ENCODE data around the gene CASKIN1.

The CASKIN1 gene

DNA sequence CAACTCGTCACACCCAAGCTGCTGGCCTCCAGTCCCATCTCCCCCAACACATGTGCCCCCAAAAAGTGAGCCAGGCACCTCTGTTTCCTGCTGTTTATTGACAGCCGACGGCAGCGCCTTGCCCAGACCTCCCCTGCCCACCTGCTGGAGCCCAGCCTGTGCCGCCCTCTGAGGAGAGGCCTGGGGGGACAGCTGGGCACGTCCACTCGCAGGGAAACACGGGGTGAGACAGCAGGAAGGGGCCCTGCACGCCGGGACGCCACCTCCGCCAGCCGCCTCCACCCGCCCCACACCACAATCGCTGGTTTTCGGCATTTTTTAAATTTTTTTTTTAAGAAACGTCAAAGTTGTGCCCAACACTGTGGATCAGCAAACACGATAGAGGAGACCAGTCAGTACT, 19.3 kb downstream of the CASKIN1 start:
- no peak overlapping the region for H2AK5ac ChIP-seq (ENCODE audit: low read depth, low read length)
- H3K23ac ChIP-seq (ENCODE audit: low read depth, low read length, poor library complexity): peak overlapping the region; percentile 20
- no peak overlapping the region for H3K9ac ChIP-seq (ENCODE audit: low read depth, low read length, poor library complexity)
- peaks cover 2% of the 10 kb centered on the region for H3K79me1 ChIP-seq (ENCODE audit: low read depth, low read length)
- no peak for DNase-seq (ENCODE audit: low spot score)
- H3K4ac ChIP-seq (ENCODE audit: low read length): no peak overlapping the region
- no peak overlapping the region for H3K4me2 ChIP-seq (ENCODE audit: insufficient read depth, low read length, poor library complexity, severe bottlenecking)
- no peak overlapping the region for H2BK15ac ChIP-seq (ENCODE audit: low read length)
- no peak overlapping the region for H3K27ac ChIP-seq (replicated peaks; ENCODE audit: low read length)
- peak overlapping the region; percentile 5 for H2BK5ac ChIP-seq (ENCODE audit: low read length)
- no peak overlapping the region for H4K91ac ChIP-seq (ENCODE audit: low read depth, low read length, poor library complexity)
- no CpG with 5 or more reads among the region's 18 CpGs for WGBS, 2 donors (ENCODE audit: extremely low coverage in 2 of 2, insufficient read length in 2 of 2, insufficient replicate concordance in 1 of 2)
- no peaks in the 10 kb centered on the region for H3K9me3 ChIP-seq (replicated peaks in 1 of 2; ENCODE audit: control insufficient read depth in 2 of 2, insufficient read depth in 1 of 2, low read depth in 1 of 2, low read length in 2 of 2)
- H2BK120ac ChIP-seq (ENCODE audit: low read depth, low read length): no peak overlapping the region
- H2BK12ac ChIP-seq (ENCODE audit: low read length): no peak overlapping the region
- no peak overlapping the region for H3K4me3 ChIP-seq (ENCODE audit: low read length in 2 of 2)
- H3K27me3 ChIP-seq (ENCODE audit: control insufficient read depth in 3 of 3, insufficient read depth in 3 of 3, low read depth in 1 of 3, low read length in 3 of 3): no peaks in the 10 kb centered on the region
- H3K18ac ChIP-seq (ENCODE audit: low read length): no peak overlapping the region
- H3K36me3 ChIP-seq (replicated peaks in 1 of 2; ENCODE audit: control insufficient read depth in 2 of 2, insufficient read depth in 2 of 2, low read length in 2 of 2): peaks cover 25 to 61% of the 10 kb centered on the region in 2 donors
- no peak overlapping the region for H2AFZ ChIP-seq (ENCODE audit: low read length)
- peaks cover 0 to 3% of the 10 kb centered on the region in 2 donors for H3K4me1 ChIP-seq (ENCODE audit: control insufficient read depth in 2 of 2, insufficient read depth in 1 of 2, low read depth in 1 of 2, low read length in 2 of 2)
- no peak overlapping the region for H4K8ac ChIP-seq (ENCODE audit: low read depth, low read length)
- H3K14ac ChIP-seq (ENCODE audit: low read length): peak overlapping the region; percentile 21

DNA sequence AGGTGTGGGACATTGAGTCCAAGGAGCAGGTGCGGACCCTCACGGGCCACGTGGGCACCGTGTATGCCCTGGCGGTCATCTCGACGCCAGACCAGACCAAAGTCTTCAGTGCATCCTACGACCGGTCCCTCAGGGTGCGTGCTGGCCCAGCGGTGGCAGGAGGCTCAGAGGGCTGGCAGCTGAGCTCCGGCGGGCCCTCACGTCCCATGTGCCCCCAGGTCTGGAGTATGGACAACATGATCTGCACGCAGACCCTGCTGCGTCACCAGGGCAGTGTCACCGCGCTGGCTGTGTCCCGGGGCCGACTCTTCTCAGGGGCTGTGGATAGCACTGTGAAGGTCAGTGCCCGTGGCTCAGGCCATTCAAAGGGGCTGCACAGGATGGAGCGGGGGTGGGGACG, 20.4 kb downstream of the CASKIN1 start:
- no peak overlapping the region for H3K4me2 ChIP-seq (ENCODE audit: insufficient read depth, low read length, poor library complexity, severe bottlenecking)
- peaks cover 7% of the 10 kb centered on the region for H3K79me1 ChIP-seq (ENCODE audit: low read depth, low read length)
- H3K27me3 ChIP-seq (ENCODE audit: control insufficient read depth in 3 of 3, insufficient read depth in 3 of 3, low read depth in 1 of 3, low read length in 3 of 3): no peaks in the 10 kb centered on the region
- WGBS, 2 donors (ENCODE audit: extremely low coverage in 2 of 2, insufficient read length in 2 of 2, insufficient replicate concordance in 1 of 2): no CpG with 5 or more reads among the region's 23 CpGs
- H3K27ac ChIP-seq (replicated peaks; ENCODE audit: low read length): no peak overlapping the region
- H3K4me3 ChIP-seq (ENCODE audit: low read length in 2 of 2): no peak overlapping the region
- H2AK5ac ChIP-seq (ENCODE audit: low read depth, low read length): no peak overlapping the region
- H3K23ac ChIP-seq (ENCODE audit: low read depth, low read length, poor library complexity): peak overlapping the region; percentile 65
- no peaks in the 10 kb centered on the region for H3K4me1 ChIP-seq (ENCODE audit: control insufficient read depth in 2 of 2, insufficient read depth in 1 of 2, low read depth in 1 of 2, low read length in 2 of 2)
- H2AFZ ChIP-seq (ENCODE audit: low read length): no peak overlapping the region
- peak overlapping the region; percentile 71 for H2BK5ac ChIP-seq (ENCODE audit: low read length)
- no peak overlapping the region for H3K18ac ChIP-seq (ENCODE audit: low read length)
- H3K14ac ChIP-seq (ENCODE audit: low read length): peak overlapping the region; percentile 38
- no peak overlapping the region for H2BK15ac ChIP-seq (ENCODE audit: low read length)
- peaks cover 28 to 65% of the 10 kb centered on the region in 2 donors for H3K36me3 ChIP-seq (replicated peaks in 1 of 2; ENCODE audit: control insufficient read depth in 2 of 2, insufficient read depth in 2 of 2, low read length in 2 of 2)
- H3K9ac ChIP-seq (ENCODE audit: low read depth, low read length, poor library complexity): no peak overlapping the region
- H4K8ac ChIP-seq (ENCODE audit: low read depth, low read length): no peak overlapping the region
- no peak overlapping the region for H3K4ac ChIP-seq (ENCODE audit: low read length)
- H2BK12ac ChIP-seq (ENCODE audit: low read length): no peak overlapping the region
- DNase-seq (ENCODE audit: low spot score): no peak
- no peak overlapping the region for H4K91ac ChIP-seq (ENCODE audit: low read depth, low read length, poor library complexity)
- H2BK120ac ChIP-seq (ENCODE audit: low read depth, low read length): no peak overlapping the region
- H3K9me3 ChIP-seq (replicated peaks in 1 of 2; ENCODE audit: control insufficient read depth in 2 of 2, insufficient read depth in 1 of 2, low read depth in 1 of 2, low read length in 2 of 2): no peaks in the 10 kb centered on the region

DNA sequence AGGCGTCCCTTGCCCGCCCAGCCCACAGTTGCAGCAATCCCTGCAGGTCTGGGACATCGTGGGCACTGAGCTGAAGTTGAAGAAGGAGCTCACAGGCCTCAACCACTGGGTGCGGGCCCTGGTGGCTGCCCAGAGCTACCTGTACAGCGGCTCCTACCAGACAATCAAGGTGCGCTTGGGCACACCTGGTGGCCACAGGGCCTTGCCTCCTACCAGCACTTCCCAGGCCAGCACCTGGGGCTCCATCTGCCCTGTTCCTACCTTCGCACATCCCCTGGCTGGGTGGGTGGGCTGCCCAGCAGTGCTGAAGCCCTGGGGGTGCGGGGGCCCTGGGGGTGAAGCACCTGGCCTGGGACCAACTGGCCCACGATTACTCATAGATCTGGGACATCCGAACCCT, 21.0 kb downstream of the CASKIN1 start:
- Histone ChIP-seq H3K14ac (ENCODE audit: low read length) (no peak overlapping the region), H2BK12ac (ENCODE audit: low read length) (no peak overlapping the region), H4K91ac (ENCODE audit: low read depth, low read length, poor library complexity) (no peak overlapping the region), H3K4ac (ENCODE audit: low read length) (no peak overlapping the region), H3K4me2 (ENCODE audit: insufficient read depth, low read length, poor library complexity, severe bottlenecking) (no peak overlapping the region), H3K9me3 (replicated peaks in 1 of 2; ENCODE audit: control insufficient read depth in 2 of 2, insufficient read depth in 1 of 2, low read depth in 1 of 2, low read length in 2 of 2) (no peaks in the 10 kb centered on the region), H3K27ac (replicated peaks; ENCODE audit: low read length) (no peak overlapping the region), H4K8ac (ENCODE audit: low read depth, low read length) (no peak overlapping the region), H2AK5ac (ENCODE audit: low read depth, low read length) (no peak overlapping the region), H2BK15ac (ENCODE audit: low read length) (no peak overlapping the region), H2AFZ (ENCODE audit: low read length) (no peak overlapping the region), H3K18ac (ENCODE audit: low read length) (no peak overlapping the region), H3K4me1 (ENCODE audit: control insufficient read depth in 2 of 2, insufficient read depth in 1 of 2, low read depth in 1 of 2, low read length in 2 of 2) (no peaks in the 10 kb centered on the region), H3K27me3 (ENCODE audit: control insufficient read depth in 3 of 3, insufficient read depth in 3 of 3, low read depth in 1 of 3, low read length in 3 of 3) (no peaks in the 10 kb centered on the region), H3K23ac (ENCODE audit: low read depth, low read length, poor library complexity) (no peak overlapping the region), H2BK120ac (ENCODE audit: low read depth, low read length) (no peak overlapping the region), H3K4me3 (ENCODE audit: low read length in 2 of 2) (peak overlapping the region in 1 of 2 donors; percentile 45), H3K79me1 (ENCODE audit: low read depth, low read length) (peaks cover 7% of the 10 kb centered on the region), H3K36me3 (replicated peaks in 1 of 2; ENCODE audit: control insufficient read depth in 2 of 2, insufficient read depth in 2 of 2, low read length in 2 of 2) (peaks cover 28 to 71% of the 10 kb centered on the region in 2 donors), H2BK5ac (ENCODE audit: low read length) (peak overlapping the region; percentile 82), H3K9ac (ENCODE audit: low read depth, low read length, poor library complexity) (peak overlapping the region; percentile 30)
- whole genome bisulfite sequencing, 2 donors (ENCODE audit: extremely low coverage in 2 of 2, insufficient read length in 2 of 2, insufficient replicate concordance in 1 of 2): no CpG with 5 or more reads among the region's 10 CpGs
- DNase-seq (ENCODE audit: low spot score): no peak

DNA sequence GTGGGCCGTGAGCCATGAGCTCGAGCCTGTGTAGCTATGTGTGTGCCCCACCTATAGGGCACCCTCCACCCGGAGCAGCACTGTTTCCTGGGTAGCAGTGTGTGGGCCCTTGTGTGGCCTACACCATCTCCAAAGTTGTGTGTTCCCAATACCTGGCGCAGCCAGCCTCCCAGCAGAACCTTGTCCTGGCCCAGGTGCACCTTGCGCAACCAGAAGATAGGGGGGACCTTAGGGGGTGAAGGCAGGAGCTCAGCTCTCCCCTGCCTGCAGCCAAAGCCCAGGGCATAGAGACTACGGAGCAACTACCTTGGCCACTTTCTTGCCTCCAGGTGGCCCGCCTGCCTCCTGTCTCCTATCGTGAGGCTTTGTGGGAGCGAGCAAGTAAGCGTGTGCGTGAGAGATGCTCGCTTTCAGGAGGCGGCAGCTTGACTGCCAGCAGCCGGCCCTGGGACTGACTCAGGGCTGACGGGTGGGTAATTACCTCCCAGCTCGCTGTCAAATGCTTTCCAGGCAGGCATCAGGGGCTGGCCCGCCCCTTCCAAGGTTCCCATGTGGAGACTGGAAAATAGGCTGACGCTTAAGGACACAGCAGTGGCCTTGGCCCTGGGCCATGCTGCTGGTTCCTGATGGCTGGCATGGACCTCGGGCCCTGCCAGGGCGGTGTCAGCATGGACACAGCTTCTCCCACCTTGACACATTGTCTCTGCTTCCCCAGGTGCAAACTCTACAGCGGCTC, 21.8 kb downstream of the CASKIN1 start:
- no peak for DNase-seq (ENCODE audit: low spot score)
- WGBS, 2 donors (ENCODE audit: extremely low coverage in 2 of 2, insufficient read length in 2 of 2, insufficient replicate concordance in 1 of 2): no CpG with 5 or more reads among the region's 21 CpGs
- no peak overlapping the region for H2AFZ ChIP-seq (ENCODE audit: low read length)
- H3K18ac ChIP-seq (ENCODE audit: low read length): no peak overlapping the region
- H3K36me3 ChIP-seq (replicated peaks in 1 of 2; ENCODE audit: control insufficient read depth in 2 of 2, insufficient read depth in 2 of 2, low read length in 2 of 2): peaks cover 28 to 77% of the 10 kb centered on the region in 2 donors
- no peaks in the 10 kb centered on the region for H3K27me3 ChIP-seq (ENCODE audit: control insufficient read depth in 3 of 3, insufficient read depth in 3 of 3, low read depth in 1 of 3, low read length in 3 of 3)
- H3K23ac ChIP-seq (ENCODE audit: low read depth, low read length, poor library complexity): no peak overlapping the region
- no peak overlapping the region for H2BK120ac ChIP-seq (ENCODE audit: low read depth, low read length)
- peak overlapping the region; percentile 82 for H2BK5ac ChIP-seq (ENCODE audit: low read length)
- no peak overlapping the region for H2BK12ac ChIP-seq (ENCODE audit: low read length)
- no peak overlapping the region for H3K27ac ChIP-seq (replicated peaks; ENCODE audit: low read length)
- H2AK5ac ChIP-seq (ENCODE audit: low read depth, low read length): no peak overlapping the region
- H3K14ac ChIP-seq (ENCODE audit: low read length): no peak overlapping the region
- no peak overlapping the region for H4K91ac ChIP-seq (ENCODE audit: low read depth, low read length, poor library complexity)
- no peaks in the 10 kb centered on the region for H3K4me1 ChIP-seq (ENCODE audit: control insufficient read depth in 2 of 2, insufficient read depth in 1 of 2, low read depth in 1 of 2, low read length in 2 of 2)
- no peak overlapping the region for H3K4ac ChIP-seq (ENCODE audit: low read length)
- H3K9me3 ChIP-seq (replicated peaks in 1 of 2; ENCODE audit: control insufficient read depth in 2 of 2, insufficient read depth in 1 of 2, low read depth in 1 of 2, low read length in 2 of 2): no peaks in the 10 kb centered on the region
- no peak overlapping the region for H4K8ac ChIP-seq (ENCODE audit: low read depth, low read length)
- peaks cover 7% of the 10 kb centered on the region for H3K79me1 ChIP-seq (ENCODE audit: low read depth, low read length)
- H3K4me3 ChIP-seq (ENCODE audit: low read length in 2 of 2): no peak overlapping the region
- no peak overlapping the region for H3K9ac ChIP-seq (ENCODE audit: low read depth, low read length, poor library complexity)
- H2BK15ac ChIP-seq (ENCODE audit: low read length): no peak overlapping the region
- no peak overlapping the region for H3K4me2 ChIP-seq (ENCODE audit: insufficient read depth, low read length, poor library complexity, severe bottlenecking)

Measured in neuronal stem cell (in vitro differentiated cells).